ENCODE measurements around the gene SPNS2.

SPNS2 gene

DNA sequence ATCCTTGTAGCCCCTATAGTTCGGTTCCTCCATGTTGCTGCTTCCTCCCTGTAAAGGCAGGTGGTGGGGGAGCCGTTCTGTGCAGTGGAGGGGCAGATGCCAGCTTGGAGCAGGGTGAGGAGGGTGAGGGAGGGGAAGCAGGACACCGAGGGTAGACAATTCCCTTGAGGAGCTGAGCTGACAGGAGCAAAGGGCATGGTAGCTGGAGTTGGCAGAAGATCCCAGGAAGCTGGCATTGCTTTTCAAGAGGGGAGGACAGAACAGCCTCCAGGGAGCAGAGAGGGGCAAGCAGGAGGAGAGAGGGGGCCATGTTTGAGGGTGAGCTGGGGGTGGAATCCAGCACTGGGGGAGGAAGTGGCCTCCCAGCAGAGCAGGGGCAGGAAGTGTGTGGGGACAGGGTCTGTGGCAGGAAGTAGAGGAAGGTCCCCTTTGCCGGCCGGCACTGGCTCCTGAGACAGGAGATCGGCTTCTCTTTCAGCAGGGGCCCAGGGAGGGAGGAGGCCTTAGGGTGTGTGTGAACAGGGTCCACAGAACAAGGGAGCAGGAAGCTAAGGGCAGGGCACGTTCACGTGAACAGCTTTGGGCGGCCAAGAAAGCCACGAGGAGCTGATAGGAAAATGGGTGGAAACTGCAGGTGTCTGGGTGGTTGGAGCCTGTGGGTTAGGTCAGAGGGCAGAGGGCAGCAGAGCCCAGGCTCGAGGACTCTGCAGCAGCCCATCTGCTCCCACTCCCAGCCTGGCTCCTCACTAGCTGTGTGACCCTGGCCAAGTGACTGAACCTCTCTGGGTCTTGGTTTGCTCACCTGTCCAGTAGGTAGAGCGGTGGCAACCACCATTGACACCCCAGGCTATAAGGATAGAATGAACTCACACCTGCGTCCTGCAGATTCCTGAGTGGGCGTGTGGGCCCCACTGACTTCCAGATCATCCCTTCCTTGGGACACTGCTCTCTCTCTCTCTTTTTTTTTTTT is 17.5 kb upstream of the SPNS2 start:
- DNase-seq, result peak; percentile 59

DNA sequence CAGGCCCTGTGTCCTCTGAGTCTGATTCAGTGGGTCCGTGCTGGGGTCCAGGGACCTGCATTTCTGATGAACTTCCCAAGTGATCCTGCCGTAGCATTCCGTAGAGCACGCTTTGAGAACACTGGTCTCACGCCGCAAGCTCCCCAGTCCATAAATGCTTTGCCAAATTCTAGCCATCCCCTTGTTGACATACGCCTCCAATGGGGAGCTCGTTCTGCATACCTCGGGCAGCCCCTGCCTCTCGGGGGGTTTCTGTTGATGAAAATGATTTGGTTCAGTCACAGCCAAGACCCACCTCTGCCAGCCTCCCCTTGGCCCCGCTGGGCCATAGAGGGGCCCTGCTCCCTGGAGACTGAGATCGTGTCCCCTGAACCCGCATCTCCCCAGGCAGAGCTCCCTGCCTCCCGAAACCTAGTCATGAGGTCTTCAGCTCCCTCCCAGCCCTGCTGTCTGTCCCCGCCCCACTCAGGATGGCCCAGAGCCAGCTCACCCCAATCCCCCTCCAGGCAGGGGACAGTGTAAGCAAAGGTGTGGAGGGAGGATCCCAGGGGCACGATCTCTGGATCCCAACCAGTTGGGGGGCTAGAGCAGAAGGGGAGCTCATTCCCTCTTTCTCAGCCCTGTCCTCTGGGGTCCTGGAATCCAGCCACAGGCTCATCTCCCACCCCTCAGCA is 16.2 kb upstream of the SPNS2 start:
- DNase-seq, result no peak

DNA sequence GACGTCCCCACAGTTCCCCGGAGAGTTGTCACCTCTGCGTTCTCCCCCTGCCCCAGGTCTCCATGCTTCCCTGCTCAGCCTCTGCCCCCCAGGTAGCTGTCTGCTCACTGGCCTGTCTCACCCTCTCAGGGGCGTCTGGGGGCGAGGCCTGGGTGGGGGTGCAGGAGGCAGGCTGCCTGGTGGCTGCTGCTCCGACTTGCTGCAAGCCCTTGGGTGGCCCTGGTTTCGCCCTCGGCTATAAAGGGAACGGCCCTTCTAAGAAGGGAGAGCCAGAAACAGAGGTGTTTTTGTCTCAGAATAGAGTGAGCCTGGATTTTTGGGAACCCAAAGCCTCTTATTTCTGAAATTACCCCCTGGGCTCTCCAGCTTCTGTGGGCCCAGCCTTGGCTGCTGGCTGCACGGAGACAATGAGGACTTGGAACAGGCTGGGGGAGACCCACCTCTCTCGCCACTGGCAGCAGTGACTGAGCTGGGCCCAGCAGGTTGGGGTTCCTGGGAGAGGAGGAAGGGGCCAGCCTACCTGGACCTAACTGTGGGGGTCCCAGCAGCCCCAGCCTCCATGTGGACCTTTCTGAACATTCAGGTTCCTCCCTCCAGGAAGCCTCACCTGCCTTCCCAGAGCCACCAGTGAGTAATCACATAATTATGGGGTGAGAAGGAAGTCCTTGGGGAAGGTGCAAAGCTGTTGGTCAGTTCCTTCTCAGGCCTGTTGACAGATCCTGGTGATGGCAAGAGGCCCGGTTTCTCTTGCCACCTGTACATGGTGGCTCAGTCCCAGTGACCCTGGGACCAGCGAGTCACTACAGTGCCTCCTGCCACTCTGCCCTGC is 15.5 kb upstream of the SPNS2 start:
- no peak for DNase-seq

DNA sequence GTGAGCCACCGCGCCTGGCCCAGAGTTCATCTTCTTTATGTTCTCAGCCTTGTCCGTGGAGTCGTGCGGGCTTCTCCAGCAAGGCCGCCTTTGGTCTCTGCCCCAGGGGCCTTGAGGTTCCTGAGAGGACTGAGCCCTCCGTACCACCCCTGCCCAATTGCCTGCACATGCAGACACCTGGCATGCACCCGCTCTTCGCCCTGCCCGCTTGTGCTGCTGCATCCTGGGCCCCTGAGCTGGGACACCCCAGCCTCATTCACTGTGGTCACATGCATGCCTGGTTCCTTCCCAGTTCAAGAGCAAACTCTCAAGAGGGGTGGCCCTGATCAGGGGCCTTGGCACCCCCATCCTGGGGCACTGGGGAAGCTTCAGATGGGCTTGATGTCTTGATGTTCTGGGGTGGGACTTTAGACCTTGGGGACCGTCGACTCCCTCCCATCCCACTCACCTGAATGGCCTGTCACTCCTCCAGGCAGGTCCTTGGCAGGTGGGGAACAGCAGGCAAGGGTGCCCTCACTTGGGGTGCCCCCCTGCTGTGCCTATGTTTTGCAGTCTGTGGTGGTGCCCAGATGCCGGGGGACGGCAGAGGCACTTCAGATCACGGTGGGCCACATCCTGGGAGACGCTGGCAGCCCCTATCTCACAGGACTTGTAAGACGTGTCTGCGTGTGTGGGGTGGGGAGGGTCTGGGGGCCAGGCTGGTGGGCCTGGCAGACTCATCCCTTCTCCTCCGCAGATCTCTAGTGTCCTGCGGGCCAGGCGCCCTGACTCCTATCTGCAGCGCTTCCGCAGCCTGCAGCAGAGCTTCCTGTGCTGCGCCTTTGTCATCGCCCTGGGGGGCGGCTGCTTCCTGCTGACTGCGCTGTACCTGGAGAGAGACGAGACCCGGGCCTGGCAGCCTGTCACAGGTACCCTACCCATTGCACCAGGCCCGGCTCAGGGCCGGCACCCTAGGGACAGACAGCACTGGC is 12.7 kb upstream of the SPNS2 start:
- DNase-seq, result no peak

DNA sequence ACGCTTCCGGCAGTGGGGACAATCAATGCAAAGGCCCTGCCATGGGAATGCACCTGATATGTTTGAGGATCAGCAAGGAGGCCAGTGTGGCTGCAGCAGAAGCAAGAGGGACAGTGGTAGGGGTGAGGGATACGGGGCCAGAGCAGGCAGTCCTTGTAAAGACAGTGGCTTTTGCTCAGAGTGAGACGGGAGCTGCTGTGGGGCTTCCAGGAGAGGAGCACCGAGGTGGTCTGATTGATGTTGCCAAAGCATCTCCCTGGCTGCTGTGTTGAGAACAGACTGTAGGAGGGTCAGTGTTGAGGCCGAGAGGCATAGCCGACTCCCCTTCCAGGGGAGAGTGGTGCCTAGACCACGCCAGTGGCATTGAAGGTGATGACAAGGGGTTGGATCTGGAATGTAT is 11.4 kb upstream of the SPNS2 start:
- DNase-seq, result no peak

DNA sequence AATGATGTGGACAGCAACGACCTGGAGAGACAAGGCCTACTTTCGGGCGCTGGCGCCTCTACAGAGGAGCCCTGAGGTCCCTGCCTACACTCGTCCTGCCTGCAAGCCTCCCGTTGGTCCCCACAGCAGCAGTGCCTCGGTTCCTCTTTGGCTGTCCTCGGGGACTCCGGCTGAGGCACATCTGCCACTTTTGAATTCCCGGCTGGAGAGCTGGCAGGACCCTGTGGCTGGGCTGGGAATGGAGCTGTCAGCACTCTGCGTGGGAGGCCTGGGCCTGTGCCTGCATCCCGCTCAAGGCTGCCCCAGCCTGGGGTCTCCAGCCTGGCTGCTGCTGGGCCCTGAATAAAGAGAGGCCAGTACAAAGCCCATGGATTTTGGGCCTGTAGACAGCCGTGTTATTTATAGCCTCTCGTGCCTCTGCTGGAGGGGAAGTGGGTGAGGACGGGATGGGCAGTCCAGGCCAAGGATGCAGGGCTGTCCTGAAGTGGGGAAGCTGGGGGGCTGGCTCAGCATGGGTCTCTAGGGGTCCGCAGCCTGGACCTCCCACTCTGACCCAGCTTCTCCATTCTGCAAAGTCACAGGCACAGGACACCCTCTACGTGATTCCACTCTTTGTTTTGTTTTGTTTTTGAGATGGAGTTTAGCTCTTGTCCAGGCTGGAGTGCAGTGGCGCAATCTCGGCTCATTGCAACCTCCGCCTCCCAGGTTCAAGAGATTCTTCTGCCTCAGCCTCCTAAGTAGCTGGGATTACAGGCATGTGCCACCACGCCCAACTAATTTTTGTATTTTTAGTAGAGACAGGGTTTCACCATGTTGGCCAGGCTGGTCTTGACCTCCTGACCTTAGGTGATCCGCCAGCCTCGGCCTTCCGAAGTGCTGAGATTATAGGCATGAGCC is 10.6 kb upstream of the SPNS2 start:
- no peak for DNase-seq

DNA sequence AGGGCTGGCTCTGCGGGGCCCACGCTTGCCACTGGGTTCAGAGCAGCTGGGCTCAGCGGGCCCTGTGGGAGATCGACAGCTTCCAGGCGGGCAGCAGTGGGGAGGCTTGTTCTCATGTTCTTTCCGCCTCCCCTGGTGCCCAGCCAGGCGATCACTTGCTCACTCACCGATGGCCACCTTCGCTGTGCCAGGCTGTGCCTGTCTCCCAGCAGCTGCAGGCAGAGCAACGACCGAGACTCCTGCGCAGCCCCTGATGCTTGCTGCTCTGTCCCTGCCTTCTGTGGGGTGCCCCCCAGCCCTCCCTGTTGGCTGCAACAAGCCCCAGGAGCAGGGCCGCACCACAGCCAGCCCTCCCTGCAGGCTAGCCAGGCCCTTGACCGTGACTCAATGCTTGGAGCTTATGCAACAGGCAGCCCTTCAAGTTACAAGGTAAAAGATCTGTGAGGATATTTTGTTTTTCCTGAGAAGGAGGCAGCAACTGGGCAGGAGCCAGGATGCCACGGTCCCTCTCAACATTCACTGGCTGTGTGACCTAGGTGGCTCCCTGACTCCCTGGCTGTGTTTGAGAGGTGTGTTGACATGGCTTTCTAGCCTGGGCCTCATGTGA is 9.6 kb upstream of the SPNS2 start:
- DNase-seq, result peak; percentile 56

DNA sequence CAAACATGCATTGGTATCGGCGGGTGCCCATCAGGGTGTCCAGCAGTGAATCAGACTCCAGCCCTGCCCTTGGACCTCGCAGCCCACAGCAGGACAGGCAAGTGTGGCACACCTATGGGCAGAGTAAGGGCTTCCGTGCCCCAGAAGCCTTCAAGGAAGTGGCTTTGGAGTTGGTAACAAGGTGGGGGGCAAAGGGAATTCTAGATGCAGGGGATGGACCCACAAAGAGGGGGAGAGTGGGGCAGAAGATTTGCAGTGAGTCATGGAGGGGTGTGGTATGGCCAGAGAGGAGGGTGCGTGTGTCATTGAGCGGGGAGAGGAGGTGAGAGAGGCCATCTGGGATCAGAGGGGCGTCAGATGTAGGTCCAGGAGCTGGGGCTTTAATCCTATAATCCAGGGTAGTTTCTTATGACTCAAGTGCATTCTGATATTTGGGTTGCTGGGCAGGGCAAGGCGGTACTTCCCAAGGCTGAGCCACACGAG is 8.5 kb upstream of the SPNS2 start:
- DNase-seq, result no peak

DNA sequence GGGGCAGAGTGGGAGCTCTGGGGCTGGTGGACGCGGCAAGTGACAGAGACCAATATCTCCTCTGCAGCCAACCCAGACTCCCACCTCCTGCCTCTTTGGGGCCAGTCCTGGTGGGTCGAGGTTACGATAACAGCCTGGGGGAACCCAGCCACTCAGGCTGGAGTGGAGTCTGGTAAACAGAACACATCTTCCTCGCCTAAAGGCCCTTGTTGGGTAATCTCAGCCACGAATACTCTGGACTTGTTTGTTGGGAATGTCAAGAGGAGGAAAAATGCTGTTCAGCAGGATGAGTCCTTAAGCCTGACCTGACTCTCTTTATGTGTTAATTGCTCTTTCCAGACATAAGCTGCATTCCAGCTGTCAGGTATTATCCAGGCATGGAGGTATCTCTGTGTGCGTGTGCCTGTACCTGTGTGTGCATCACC is 8.0 kb upstream of the SPNS2 start:
- no peak for DNase-seq

DNA sequence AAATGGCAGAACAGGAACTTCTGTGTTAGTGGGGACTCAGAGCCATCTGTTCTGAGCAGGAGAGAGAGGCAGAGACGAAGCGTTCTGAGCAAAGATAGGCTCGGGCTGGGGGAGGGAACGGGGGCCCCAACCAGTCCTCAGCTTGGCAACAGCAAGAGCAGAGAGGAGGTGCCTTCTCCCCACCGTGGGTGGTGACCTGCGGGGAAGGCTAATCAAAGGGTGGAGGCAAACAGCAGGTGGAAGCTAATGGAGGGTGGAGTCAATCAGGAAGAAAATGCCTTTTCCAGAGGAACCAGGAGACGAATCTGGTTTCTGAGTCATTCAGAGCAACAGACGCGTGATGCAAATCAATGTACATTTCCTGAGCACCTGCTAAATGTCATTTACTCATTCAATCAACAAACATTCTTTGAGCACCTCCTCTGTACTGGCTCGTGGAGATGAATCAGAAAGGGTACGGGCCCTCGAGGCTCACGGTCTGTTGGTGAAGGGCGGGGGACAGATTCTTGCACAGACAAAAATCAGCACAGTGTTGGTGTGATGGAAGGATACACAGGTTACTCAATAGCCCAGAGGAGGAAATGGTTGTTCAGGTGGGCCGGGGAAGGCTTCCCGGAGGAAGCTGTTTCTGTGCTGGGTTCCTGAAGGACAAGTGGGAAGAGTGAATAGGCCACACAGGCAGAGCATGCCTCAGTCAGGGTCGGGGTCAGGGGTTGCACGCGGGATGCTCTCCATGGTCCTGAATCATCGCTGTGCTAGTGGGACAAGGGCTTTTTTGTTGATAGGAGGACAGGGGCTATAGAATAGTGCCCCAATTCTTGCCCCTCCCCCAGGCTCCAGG is 5.7 kb upstream of the SPNS2 start:
- DNase-seq, result peak; percentile 69

DNA sequence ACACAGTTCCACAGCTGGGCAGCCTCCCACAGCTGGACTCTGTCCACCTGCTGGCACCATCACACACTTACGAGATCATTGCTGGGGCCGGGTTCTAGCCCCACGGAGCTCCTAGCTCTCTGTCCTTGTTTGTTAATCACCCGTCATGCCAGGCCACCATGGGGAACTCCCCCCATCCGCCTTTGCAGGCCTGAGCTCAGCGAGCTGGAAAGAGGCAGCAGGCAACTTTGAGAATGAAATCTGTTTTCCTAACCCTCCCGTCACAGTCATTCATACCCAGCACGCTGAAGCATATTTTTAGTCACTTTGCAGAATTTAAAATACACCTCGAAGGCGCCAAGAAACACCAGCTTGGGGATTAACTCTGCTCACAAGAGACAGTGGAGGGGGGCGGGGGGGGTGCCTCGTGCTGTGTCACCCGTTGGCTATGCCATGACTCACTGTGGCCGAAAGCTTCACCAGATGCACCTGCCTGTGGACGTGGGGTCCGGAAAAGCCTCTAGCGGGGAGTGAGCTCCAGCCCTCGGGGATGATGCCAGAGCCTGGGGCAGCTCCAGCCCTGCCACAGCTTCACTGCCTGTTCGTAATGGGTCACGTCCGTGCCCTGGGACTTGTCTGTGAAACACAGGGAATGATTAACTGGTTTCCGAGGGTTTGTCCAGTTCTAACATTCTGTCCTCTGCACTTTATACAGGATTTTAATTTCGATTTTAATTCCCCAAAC is 1.4 kb upstream of the SPNS2 start:
- DNase-seq, result peak; percentile 52

DNA sequence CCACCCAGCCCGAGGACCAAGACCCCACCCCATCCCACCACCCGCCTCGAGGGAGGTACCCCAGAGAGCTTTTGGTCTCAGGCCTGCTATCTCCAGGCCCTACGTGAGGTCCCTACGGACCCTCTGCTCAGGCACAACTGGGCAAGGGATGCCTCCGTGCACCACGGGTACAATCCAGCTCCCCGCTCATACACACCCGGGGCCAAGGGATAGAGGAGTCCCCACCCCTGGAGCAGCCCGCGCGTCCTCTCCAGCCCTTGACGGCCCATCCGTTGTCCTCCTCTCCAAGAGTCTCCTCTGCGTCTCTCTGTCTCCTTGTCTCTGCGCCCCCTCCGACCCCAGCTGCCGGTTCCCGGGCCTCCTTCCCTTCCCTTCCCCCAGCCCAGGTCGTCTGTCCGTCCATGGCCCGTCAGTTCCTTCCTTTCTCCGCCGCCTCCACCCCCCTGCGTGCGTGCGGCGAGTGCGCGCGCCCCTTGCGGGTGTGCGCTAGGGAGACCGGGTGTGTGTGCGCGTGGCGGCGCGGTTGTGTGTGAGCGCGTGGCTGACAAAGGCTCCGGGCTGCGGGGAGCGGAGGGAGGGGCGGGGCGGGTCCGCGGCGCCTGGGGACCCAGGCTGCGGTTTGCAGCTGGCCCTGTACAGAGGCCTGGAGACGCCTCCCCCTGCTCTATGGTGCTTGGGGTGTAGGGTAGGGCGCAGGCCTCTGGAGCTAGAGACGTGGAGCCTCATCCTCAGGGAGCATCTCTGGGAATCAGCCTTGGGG is 930 bp downstream of the SPNS2 start:
- peak; percentile 63 for DNase-seq

DNA sequence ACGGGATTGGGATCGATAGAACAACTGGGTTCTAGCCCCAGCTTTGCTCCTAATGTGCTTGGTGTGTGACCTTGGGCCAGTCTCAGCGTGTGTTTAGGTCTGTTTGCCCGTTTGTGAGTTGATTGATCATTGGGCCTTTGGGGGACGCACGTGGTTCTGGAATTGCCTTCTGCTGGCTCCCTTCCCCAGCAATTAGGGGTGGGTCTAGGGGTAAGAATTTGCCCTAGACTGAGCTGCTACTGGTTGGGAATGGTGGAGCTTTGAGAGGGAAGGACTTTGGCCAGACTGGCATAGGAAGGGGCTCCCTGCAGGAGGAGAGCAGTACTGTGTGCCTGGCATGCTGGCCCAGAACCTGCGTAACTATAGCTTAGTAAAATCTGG is 1.5 kb downstream of the SPNS2 start:
- DNase-seq, result no peak

DNA sequence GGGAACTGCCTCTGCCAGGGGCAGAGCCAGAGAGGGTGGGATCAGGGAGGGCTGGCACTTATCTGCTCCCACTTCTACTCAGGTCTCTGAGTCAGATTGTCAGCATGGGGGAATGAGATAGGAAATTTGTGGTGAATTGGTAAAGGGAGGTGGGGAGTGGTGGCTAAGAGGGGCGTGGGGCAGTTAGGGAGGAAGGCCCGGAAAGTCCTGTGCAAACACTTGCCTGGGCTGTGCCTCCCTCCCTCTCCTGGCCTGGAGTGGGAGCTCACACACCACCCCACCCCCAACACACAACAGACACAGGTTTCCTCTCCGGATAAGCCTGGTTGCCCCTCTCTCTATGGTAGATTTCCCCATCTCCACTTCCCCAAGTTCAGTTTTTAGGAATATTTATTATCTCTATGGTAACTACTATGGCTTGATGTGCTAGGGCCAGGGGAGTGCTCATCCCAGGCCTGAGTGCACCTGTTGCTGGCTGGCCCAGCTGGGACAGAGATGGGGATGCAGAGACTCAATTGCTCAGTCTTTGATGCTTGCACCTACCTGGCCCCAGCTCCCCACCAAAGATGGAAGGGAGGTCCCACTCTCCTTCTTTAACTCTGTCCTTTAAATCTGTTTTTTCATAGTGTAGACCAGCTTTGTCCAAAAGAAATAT is 2.7 kb downstream of the SPNS2 start:
- DNase-seq, result no peak

DNA sequence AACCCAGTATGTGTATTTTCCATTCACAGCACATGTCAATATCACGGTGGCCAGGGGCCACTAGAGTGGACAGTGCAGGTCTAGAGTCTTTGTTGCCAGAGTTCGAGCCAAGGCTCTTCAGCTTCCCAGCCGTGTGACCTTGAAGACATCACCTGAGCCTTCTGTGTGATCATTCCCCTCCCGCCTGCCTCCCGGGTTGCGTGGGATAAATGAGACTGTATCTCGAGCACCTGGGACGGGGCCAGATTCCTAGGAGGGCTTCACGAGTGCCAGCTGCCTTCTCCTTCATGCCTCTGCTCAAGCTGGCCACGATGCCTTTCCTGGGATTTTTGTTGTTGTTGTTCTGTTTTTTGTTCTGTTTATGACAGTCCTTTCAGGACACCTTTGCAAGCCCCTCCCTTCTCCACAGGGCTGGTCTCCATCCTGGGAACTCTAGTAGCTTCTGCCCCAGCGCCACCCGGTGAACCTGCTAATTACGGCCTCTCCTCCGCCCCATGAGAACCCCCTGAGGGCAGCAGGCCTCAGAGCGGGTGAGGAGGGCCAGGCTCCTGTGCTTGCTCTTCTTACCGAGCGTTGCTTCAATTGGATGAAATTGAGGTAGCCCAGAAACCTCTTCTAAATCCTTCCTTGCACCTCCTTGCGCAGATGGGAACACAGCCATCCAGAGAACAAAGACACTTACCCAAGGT is 3.9 kb downstream of the SPNS2 start:
- no peak for DNase-seq
